GM19452 (cell line): ENCODE measurements around the gene MVP.
"Not testable (repeated sequence)": the region's sequence is repeated elsewhere in the genome, so short reads cannot be mapped to it uniquely, and the experiment has no call there.

Experiments used
- ATAC-seq: cut with Tn5 transposase; IDR thresholded peaks from one replicate; pipeline ENCODE4 v1.9.1; 2021; ENCODE audit not compliant: unreplicated experiment

Gene MVP

GRCh38 chr16:29869067-29869466 is 48.8 kb downstream of the MVP start:
- ATAC-seq = not testable (repeated sequence)

- ATAC-seq = no peak
Measured at GRCh38 chr16:29871822-29872546, 51.7 kb downstream of the MVP start.

- ATAC-seq = no peak
Measured at GRCh38 chr16:29873319-29873718, 53.1 kb downstream of the MVP start.

- no peak for ATAC-seq
Measured at GRCh38 chr16:29875206-29875605, 54.9 kb downstream of the MVP start.

GRCh38 chr16:29876217-29876593 is 55.9 kb downstream of the MVP start:
- no peak for ATAC-seq

- no peak for ATAC-seq
Measured at GRCh38 chr16:29876594-29877249, 56.5 kb downstream of the MVP start.

GRCh38 chr16:29877266-29877961 is 57.2 kb downstream of the MVP start:
- no peak for ATAC-seq

GRCh38 chr16:29878172-29878571 is 57.9 kb downstream of the MVP start:
- ATAC-seq = no peak

GRCh38 chr16:29881050-29881449 is 60.8 kb downstream of the MVP start:
- no peak for ATAC-seq

GRCh38 chr16:29883987-29884386 is 63.7 kb downstream of the MVP start:
- no peak for ATAC-seq

GRCh38 chr16:29889372-29889771 is 69.1 kb downstream of the MVP start:
- ATAC-seq = not testable (repeated sequence)

- ATAC-seq = no peak
Measured at GRCh38 chr16:29891525-29892457, 71.5 kb downstream of the MVP start.

- ATAC-seq = no peak
Measured at GRCh38 chr16:29892458-29892813, 72.2 kb downstream of the MVP start.

- ATAC-seq = no peak
Measured at GRCh38 chr16:29893553-29893952, 73.3 kb downstream of the MVP start.

- ATAC-seq = no peak
Measured at GRCh38 chr16:29894352-29894751, 74.1 kb downstream of the MVP start.

GRCh38 chr16:29896841-29897240 is 76.6 kb downstream of the MVP start:
- no peak for ATAC-seq

- no peak for ATAC-seq
Measured at GRCh38 chr16:29897333-29897732, 77.1 kb downstream of the MVP start.
